H1 (cell line): ENCODE results near the gene C1orf116. TPM values are rescaled to one million over a fixed set of nuclear protein-coding genes. Genes with fewer than 3 reads are reported as not detected.

Experiments used
- CTCF ChIA-PET: fragments of 300-600 bp; sonication (Branson Sonifier 250); formaldehyde crosslinking; loops from one replicate; lab custom pipeline; 2021; ENCODE audit not compliant: partially characterized antibody; lab: Charles Lee
- POLR2A ChIA-PET: fragments of 300-600 bp; sonication (Branson Sonifier 250); formaldehyde crosslinking; loops from one replicate; lab custom pipeline; 2021; ENCODE audit warnings: inconsistent platforms; ENCODE audit not compliant: partially characterized antibody; lab: Charles Lee
- DNase-seq, 2 experiments: peaks; one replicate each; pipeline versions ENCODE4 v3.0.0 to v3.0.0-alpha.2; 2010 to 2022; ENCODE audit warnings: low spot score in 2 of 2, low read depth in 1 of 2, mixed read lengths in 1 of 2
- FAIRE-seq: peaks from 2 replicates; lab custom pipeline; 2011; peaks lifted over from hg19 to GRCh38; lab: Jason Lieb, UNC
- H2AFZ ChIP-seq: 2 replicates; pipeline ENCODE4 v1.8.1; 2012; ENCODE audit warnings: low read length, inconsistent platforms
- H2AK5ac ChIP-seq: 2 replicates; pipeline ENCODE4 v1.6.1; 2013; ENCODE audit warnings: low read depth, low read length
- H2BK120ac ChIP-seq: replicated peaks from 2 replicates; pipeline ENCODE3; 2013; ENCODE audit warnings: low read depth, low read length, inconsistent platforms
- H2BK12ac ChIP-seq: 2 replicates; pipeline ENCODE4 v1.6.1; 2013; ENCODE audit warnings: low read depth, low read length
- H2BK15ac ChIP-seq: 2 replicates; pipeline ENCODE4 v1.6.1; 2013; ENCODE audit warnings: low read length
- H2BK20ac ChIP-seq: 2 replicates; pipeline ENCODE4 v1.6.1; 2013; ENCODE audit warnings: low read length
- H2BK5ac ChIP-seq: 2 replicates; pipeline ENCODE4 v1.6.1; 2013; ENCODE audit warnings: low read depth, low read length
- H3K14ac ChIP-seq: 2 replicates; pipeline ENCODE4 v1.6.1; 2013; ENCODE audit warnings: inconsistent platforms; ENCODE audit not compliant: insufficient read length
- H3K18ac ChIP-seq: 2 replicates; pipeline ENCODE4 v1.6.1; 2013; ENCODE audit warnings: low read length; ENCODE audit errors: extremely low read depth
- H3K23ac ChIP-seq: 2 replicates; pipeline ENCODE4 v1.6.1; 2013; ENCODE audit warnings: inconsistent platforms; ENCODE audit not compliant: insufficient read length
- H3K23me2 ChIP-seq: 2 replicates; pipeline ENCODE4 v1.6.1; 2013; ENCODE audit warnings: low read depth, low read length
- H3K27ac ChIP-seq: 2 replicates; pipeline ENCODE4 v1.6.1; 2011; ENCODE audit warnings: low read depth, low read length, inconsistent platforms
- H3K27me3 ChIP-seq, 4 experiments: replicated peaks in 1 of 4; 1 replicate in 1 of 4; 2 replicates in 3 of 4; pipeline versions ENCODE4 v1.6.1 to v1.8.1; 2011 to 2013; ENCODE audit warnings: low read length in 3 of 4, mild to moderate bottlenecking in 3 of 4, inconsistent platforms in 2 of 4, mixed read lengths in 2 of 4, moderate library complexity in 1 of 4; ENCODE audit not compliant: control insufficient read depth in 3 of 4, insufficient read depth in 3 of 4; ENCODE audit errors: extremely low read depth in 1 of 4
- H3K36me3 ChIP-seq, 4 experiments: 2 replicates each; pipeline versions ENCODE4 v1.6.1 to v1.8.1; 2011 to 2013; ENCODE audit warnings: mild to moderate bottlenecking in 4 of 4, low read length in 3 of 4, moderate library complexity in 2 of 4, control low read depth in 1 of 4, inconsistent platforms in 1 of 4; ENCODE audit not compliant: insufficient read depth in 4 of 4, control insufficient read depth in 2 of 4
- H3K4ac ChIP-seq: replicated peaks from 2 replicates; pipeline ENCODE3; 2013; ENCODE audit warnings: low read length, low read depth, mixed read lengths, inconsistent platforms; ENCODE audit not compliant: insufficient read length
- H3K4me1 ChIP-seq, 4 experiments: replicated peaks in 1 of 4; 1 replicate in 1 of 4; 2 replicates in 3 of 4; pipeline versions ENCODE4 v1.6.1 to v1.8.1; 2011 to 2013; ENCODE audit warnings: low read length in 3 of 4, inconsistent platforms in 2 of 4, mixed read lengths in 1 of 4; ENCODE audit not compliant: insufficient read depth in 4 of 4, control insufficient read depth in 3 of 4
- H3K4me2 ChIP-seq, 2 experiments: 2 replicates each; pipeline versions ENCODE4 v1.6.1 to v1.8.1; 2011 to 2013; ENCODE audit warnings: low read depth in 2 of 2, low read length in 2 of 2, control low read depth in 1 of 2, inconsistent platforms in 1 of 2, mild to moderate bottlenecking in 1 of 2; ENCODE audit not compliant: insufficient read depth in 1 of 2
- H3K4me3 ChIP-seq, 4 experiments: fragments of 200-600, 300-600 bp in 1 of 4; sonication (generic), shearing (Covaris generic), sonication (Bioruptor Twin) in 1 of 4; 2 replicates each; pipeline versions ENCODE4 v1.5.1 to v1.8.1; 2011 to 2016; ENCODE audit warnings: low read length in 4 of 4, low read depth in 3 of 4, control low read depth in 2 of 4, inconsistent platforms in 2 of 4, mild to moderate bottlenecking in 2 of 4, mixed read lengths in 1 of 4, moderate library complexity in 1 of 4; ENCODE audit not compliant: insufficient read depth in 2 of 4; ENCODE audit errors: extremely low read depth in 1 of 4
- H3K56ac ChIP-seq: replicated peaks from 2 replicates; pipeline ENCODE3; 2013; ENCODE audit warnings: low read depth, mild to moderate bottlenecking, mixed read lengths, low read length, inconsistent platforms; ENCODE audit not compliant: insufficient read length
- H3K79me1 ChIP-seq: 2 replicates; pipeline ENCODE4 v1.6.1; 2013; ENCODE audit warnings: low read depth, low read length, control low read depth
- H3K79me2 ChIP-seq, 2 experiments: 2 replicates each; pipeline versions ENCODE4 v1.6.1 to v1.8.1; 2012 to 2013; ENCODE audit warnings: low read length in 2 of 2, mild to moderate bottlenecking in 2 of 2, inconsistent platforms in 1 of 2; ENCODE audit not compliant: insufficient read depth in 2 of 2, control insufficient read depth in 1 of 2
- H3K9ac ChIP-seq, 4 experiments: replicated peaks in 1 of 4; 1 replicate in 1 of 4; 2 replicates in 3 of 4; pipeline versions ENCODE4 v1.6.1 to v1.8.1; 2011 to 2013; ENCODE audit warnings: low read depth in 3 of 4, low read length in 3 of 4, control low read depth in 2 of 4, mild to moderate bottlenecking in 2 of 4, moderate library complexity in 2 of 4, inconsistent platforms in 1 of 4; ENCODE audit errors: extremely low read depth in 1 of 4
- H3K9me3 ChIP-seq, 2 experiments: 2 replicates each; pipeline versions ENCODE4 v1.6.1 to v1.8.1; 2012 to 2013; ENCODE audit warnings: mild to moderate bottlenecking in 2 of 2, moderate library complexity in 2 of 2, control low read depth in 1 of 2, inconsistent platforms in 1 of 2, low read depth in 1 of 2, low read length in 1 of 2, mixed read lengths in 1 of 2; ENCODE audit not compliant: insufficient read depth in 2 of 2
- H4K20me1 ChIP-seq, 2 experiments: replicated peaks in 1 of 2; 2 replicates each; pipeline versions ENCODE3 to v1.8.1; 2011 to 2013; ENCODE audit warnings: inconsistent platforms in 2 of 2, low read length in 2 of 2, mild to moderate bottlenecking in 1 of 2; ENCODE audit not compliant: insufficient read depth in 2 of 2, control insufficient read depth in 1 of 2
- H4K5ac ChIP-seq: 2 replicates; pipeline ENCODE4 v1.6.1; 2013; ENCODE audit warnings: low read length, low read depth, mixed read lengths, inconsistent platforms; ENCODE audit not compliant: insufficient read length
- H4K8ac ChIP-seq: 2 replicates; pipeline ENCODE4 v1.8.0; 2013; ENCODE audit warnings: mild to moderate bottlenecking, moderate library complexity, low read length, inconsistent platforms; ENCODE audit not compliant: insufficient read depth; ENCODE audit errors: extremely low read depth
- H4K91ac ChIP-seq: replicated peaks from 2 replicates; pipeline ENCODE3; 2013; ENCODE audit warnings: low read length, mixed read lengths, inconsistent platforms; ENCODE audit not compliant: insufficient read length
- CBX5 ChIP-seq: fragments of 300-800, 300-1000 bp; sonication (generic); IDR thresholded peaks from 2 replicates; pipeline ENCODE4 v1.7.1; 2016; ENCODE audit warnings: antibody characterized with exemption, low read length, low read depth
- CREB1 ChIP-seq: IDR thresholded peaks from 2 replicates; pipeline ENCODE4 v1.6.1; 2012; ENCODE audit warnings: inconsistent platforms
- EZH2 ChIP-seq: fragments of 200-600 bp; sonication (generic); IDR thresholded peaks from 2 replicates; pipeline ENCODE4 v1.7.1; 2012; ENCODE audit warnings: low read depth, mild to moderate bottlenecking, moderate library complexity, low read length, inconsistent platforms; ENCODE audit not compliant: severe bottlenecking
- GTF2F1 ChIP-seq: IDR thresholded peaks from 2 replicates; pipeline ENCODE4 v1.6.1; 2012; ENCODE audit warnings: low read depth, low read length, improper control_type of control experiment, borderline replicate concordance
- KDM5A ChIP-seq: fragments of 200-600 bp; IDR thresholded peaks from 2 replicates; pipeline ENCODE4 v1.7.1; 2012; ENCODE audit warnings: mild to moderate bottlenecking, low read length, inconsistent platforms, mixed read lengths
- MAX ChIP-seq: IDR thresholded peaks from 2 replicates; pipeline ENCODE4 v1.6.1; 2012; ENCODE audit warnings: inconsistent platforms
- NRF1 ChIP-seq: IDR thresholded peaks from 2 replicates; pipeline ENCODE4 v1.6.1; 2011; ENCODE audit warnings: mild to moderate bottlenecking, low read depth, low read length, improper control_type of control experiment
- PHF8 ChIP-seq: fragments of 200-600 bp; sonication (generic); conservative IDR thresholded peaks from 2 replicates; pipeline ENCODE4 v1.7.1; 2012; ENCODE audit warnings: low read depth, mild to moderate bottlenecking, inconsistent platforms, low read length, moderate library complexity
- POLR2A ChIP-seq, 2 experiments: IDR thresholded peaks; 1 replicate in 1 of 2; 2 replicates in 1 of 2; pipeline ENCODE4 v1.6.1; 2011; ENCODE audit warnings: low read depth in 2 of 2, low read length in 2 of 2, mild to moderate bottlenecking in 2 of 2; ENCODE audit errors: control extremely low read depth in 1 of 2
- RAD21 ChIP-seq, 2 experiments: IDR thresholded peaks in 1 of 2; conservative IDR thresholded peaks in 1 of 2; 2 replicates each; pipeline ENCODE4 v1.6.1; 2011; ENCODE audit warnings: low read depth in 2 of 2, low read length in 2 of 2, improper control_type of control experiment in 1 of 2, inconsistent platforms in 1 of 2, mild to moderate bottlenecking in 1 of 2, moderate library complexity in 1 of 2
- SP4 ChIP-seq: IDR thresholded peaks from 2 replicates; pipeline ENCODE4 v1.6.1; 2012; ENCODE audit warnings: low read length, inconsistent platforms
- SRF ChIP-seq: IDR thresholded peaks from 2 replicates; pipeline ENCODE4 v1.6.1; 2011; ENCODE audit warnings: mild to moderate bottlenecking, low read depth, low read length, moderate library complexity
- TCF12 ChIP-seq: IDR thresholded peaks from 2 replicates; pipeline ENCODE4 v1.6.1; 2011; ENCODE audit warnings: low read depth, mild to moderate bottlenecking, low read length
- WGBS, 2 experiments: shearing (Covaris generic) in 1 of 2; methylation state at CpG; one replicate each; pipeline versions ENCODE4 v1.1.6 to v1.1.7; 2013 to 2015; ENCODE audit warnings: low lambda C conversion rate in 2 of 2, mixed read lengths in 2 of 2, inconsistent platforms in 1 of 2, low coverage in 1 of 2, missing lambda C conversion rate in 1 of 2; ENCODE audit not compliant: insufficient replicate concordance in 2 of 2, insufficient coverage in 1 of 2, insufficient read length in 1 of 2; ENCODE audit errors: extremely low coverage in 1 of 2, missing lambda C conversion rate in 1 of 2; 5-methylcytosine and 5-hydroxymethylcytosine counted together
- polyA plus RNA-seq, 7 experiments: library from polyadenylated mRNA; depleted of rRNA in 3 of 7; stranded (reverse) in 5 of 7; unstranded in 2 of 7; fragments of >200 nt in 5 of 7; fragments of 200-250 nt in 2 of 7; gene quantifications; 1 replicate in 5 of 7; 2 replicates in 1 of 7; 4 replicates in 1 of 7; pipeline versions ENCODE4 v1.2.1 to v1.2.3, GENCODE V29; 2011 to 2013; ENCODE audit warnings: missing spikeins in 2 of 7, mixed read lengths in 2 of 7
- total RNA-seq: library from RNA; stranded (reverse); fragmentation: NEBNext Ultra II Directional; extraction: Animal tissue kit (Norgen Biotek cat#: 25700); gene quantifications from 2 replicates; pipeline ENCODE4 v1.2.1, GENCODE V29; 2021

The C1orf116 gene
- total and polyA plus RNA-seq, 2 of the 8 experiments (the other 6 are each of a cell fraction or from before 2014, with no cell fraction given), result 2.2 to 3.9 TPM

GRCh38 chr1:207056673-207057072 lies 24.1 kb upstream of the C1orf116 start:
- Histone ChIP-seq H3K4me3 (no peak overlapping the region), H3K14ac (no peak overlapping the region), H2BK5ac (no peak overlapping the region), H3K4me1 (peaks cover 0 to 3% (median 1%) of the 10 kb centered on the region in 4 experiments; a peak in 3 of 7 replicates), H3K27me3 (no peaks in the 10 kb centered on the region), H3K4me2 (no peak overlapping the region), H2BK15ac (no peak overlapping the region), H3K9me3 (no peaks in the 10 kb centered on the region), H3K4ac (no peak overlapping the region), H2AFZ (no peak overlapping the region), H3K18ac (no peak overlapping the region), H4K5ac (no peak overlapping the region), H4K8ac (no peak overlapping the region), H2AK5ac (no peak overlapping the region), H2BK20ac (no peak overlapping the region), H3K23ac (no peak overlapping the region), H3K23me2 (peaks cover 5% of the 10 kb centered on the region; the same call in 1 of the 2 replicates), H3K9ac (no peak overlapping the region), H4K91ac (no peak overlapping the region), H2BK12ac (no peak overlapping the region), H3K56ac (no peak overlapping the region), H3K27ac (no peak overlapping the region), H2BK120ac (no peak overlapping the region), H3K79me2 (no peaks in the 10 kb centered on the region), H3K79me1 (no peaks in the 10 kb centered on the region), H3K36me3 (peaks cover 0 to 5% (median 0%) of the 10 kb centered on the region in 4 experiments; a peak in 2 of 8 replicates), H4K20me1 (no peaks in the 10 kb centered on the region)
- POLR2A ChIA-PET, result interaction anchor here (2.8 kb wide), 1 partner anchor 25 kb away, joined by 9 read pairs; the partner anchor contains the start of gene C1orf116
- FAIRE-seq, result no peak
- CTCF ChIA-PET, result interaction anchor here (0.6 to 2.7 kb wide), 6 partner anchors 11 to 1260 kb away, joined by 3 to 12 read pairs (median 4); no protein-coding TSS in a partner anchor
- no peak for TF ChIP-seq EZH2
- TF ChIP-seq MAX, result no peak
- no peak for TF ChIP-seq NRF1
- TF ChIP-seq CREB1, result no peak
- no peak for TF ChIP-seq TCF12
- TF ChIP-seq SP4, result no peak
- no peak for TF ChIP-seq CBX5
- no peak for TF ChIP-seq KDM5A
- TF ChIP-seq RAD21 (IDR thresholded peaks at IDR 0.05 in 1 of 2, conservative IDR thresholded peaks at IDR 0.05 in 1 of 2; ENCODE audit: low read depth in 2 of 2, low read length in 2 of 2), result no peak
- TF ChIP-seq SRF, result no peak
- no peak for TF ChIP-seq PHF8
- no peak for TF ChIP-seq POLR2A (IDR thresholded peaks at IDR 0.05; ENCODE audit: control extremely low read depth in 1 of 2, low read depth in 2 of 2, low read length in 2 of 2)
- TF ChIP-seq GTF2F1, result no peak
- DNase-seq, result no peak
- 88% methylated on average over 6 of the region's 6 CpGs; no CpG with 5 or more reads in 1 of the 2 experiments for WGBS, 2 experiments
